ENCODE data around the gene RAB6B.

Gene RAB6B

DNA sequence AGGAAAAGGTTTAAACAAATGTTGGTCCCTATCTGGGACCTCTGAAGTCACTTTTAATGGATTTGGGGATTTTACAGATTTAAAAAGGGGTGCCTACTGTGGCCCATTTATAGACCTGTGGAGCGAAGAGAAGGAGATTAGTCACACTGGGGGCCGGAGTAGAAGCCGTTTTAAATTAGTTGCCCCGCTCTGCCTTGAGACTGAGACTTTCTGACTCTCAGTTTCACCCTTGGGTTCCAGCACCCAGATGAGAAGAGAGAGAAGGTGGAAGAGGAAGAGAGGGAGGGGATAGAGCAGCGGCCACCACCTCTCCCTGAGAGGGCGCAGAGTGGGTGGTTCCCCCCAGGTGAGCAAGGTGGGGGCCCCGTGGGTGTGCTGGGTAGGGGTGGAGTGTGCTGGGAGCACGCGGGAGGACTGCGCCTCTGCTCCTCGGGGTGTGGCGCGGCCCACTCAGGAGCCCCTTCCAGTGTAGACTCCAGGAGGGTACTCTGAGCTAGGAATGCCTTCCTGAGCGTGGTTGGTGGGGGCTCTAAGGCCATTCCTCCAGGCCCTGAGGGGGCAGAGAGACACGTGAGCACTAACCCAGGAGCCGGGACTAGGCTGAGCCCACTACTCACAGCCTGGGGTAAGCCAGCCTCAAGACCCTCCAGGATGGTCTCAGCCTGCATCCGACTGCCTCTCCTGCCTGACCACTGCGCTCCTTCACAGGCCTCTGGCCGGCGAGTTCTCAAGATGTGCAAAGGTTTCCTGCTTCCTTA is 32.6 kb upstream of the RAB6B start:
- Mint-ChIP-seq H3K27me3 (ENCODE audit: low read depth, poor library complexity) (peaks cover 26% of the 10 kb centered on the region), H3K36me3 (ENCODE audit: low read depth) (peaks cover 2% of the 10 kb centered on the region)
- no peak for DNase-seq

DNA sequence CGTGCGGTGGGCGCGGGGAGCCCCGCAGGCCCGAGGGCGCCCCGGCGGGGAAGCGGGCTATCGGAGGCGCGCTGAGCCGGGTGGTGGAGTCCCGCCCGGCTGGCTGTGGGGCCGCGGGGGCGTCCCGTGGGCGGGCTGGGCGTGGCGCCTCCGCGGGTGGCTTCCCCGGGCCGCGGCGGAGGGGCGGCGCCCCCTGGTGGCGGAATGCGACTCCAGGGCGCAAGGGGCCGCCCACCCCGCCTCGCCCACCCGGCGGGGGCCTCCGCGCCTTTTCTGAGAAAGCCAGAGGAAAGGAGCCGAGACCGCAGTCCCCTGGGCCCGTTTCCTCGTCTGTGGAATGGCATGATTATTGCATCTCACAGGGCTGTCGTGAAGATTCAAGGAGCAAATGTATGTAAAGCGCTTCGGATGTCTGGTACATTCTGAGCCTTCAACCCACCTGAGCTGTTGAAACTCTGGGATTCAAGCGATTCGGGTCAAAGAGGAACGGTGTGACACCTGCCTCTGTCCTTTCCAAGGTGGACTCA is 31.9 kb upstream of the RAB6B start:
- DNase-seq: peak; percentile 91
- H3K9me3 Mint-ChIP-seq: no peaks in the 10 kb centered on the region
- TF ChIP-seq, protein P1, sequence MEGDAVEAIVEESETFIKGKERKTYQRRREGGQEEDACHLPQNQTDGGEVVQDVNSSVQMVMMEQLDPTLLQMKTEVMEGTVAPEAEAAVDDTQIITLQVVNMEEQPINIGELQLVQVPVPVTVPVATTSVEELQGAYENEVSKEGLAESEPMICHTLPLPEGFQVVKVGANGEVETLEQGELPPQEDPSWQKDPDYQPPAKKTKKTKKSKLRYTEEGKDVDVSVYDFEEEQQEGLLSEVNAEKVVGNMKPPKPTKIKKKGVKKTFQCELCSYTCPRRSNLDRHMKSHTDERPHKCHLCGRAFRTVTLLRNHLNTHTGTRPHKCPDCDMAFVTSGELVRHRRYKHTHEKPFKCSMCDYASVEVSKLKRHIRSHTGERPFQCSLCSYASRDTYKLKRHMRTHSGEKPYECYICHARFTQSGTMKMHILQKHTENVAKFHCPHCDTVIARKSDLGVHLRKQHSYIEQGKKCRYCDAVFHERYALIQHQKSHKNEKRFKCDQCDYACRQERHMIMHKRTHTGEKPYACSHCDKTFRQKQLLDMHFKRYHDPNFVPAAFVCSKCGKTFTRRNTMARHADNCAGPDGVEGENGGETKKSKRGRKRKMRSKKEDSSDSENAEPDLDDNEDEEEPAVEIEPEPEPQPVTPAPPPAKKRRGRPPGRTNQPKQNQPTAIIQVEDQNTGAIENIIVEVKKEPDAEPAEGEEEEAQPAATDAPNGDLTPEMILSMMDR (IDR thresholded peaks at IDR 0.05): peak; percentile 45
- peaks cover 17% of the 10 kb centered on the region for H3K4me1 Mint-ChIP-seq
- H3K36me3 Mint-ChIP-seq (ENCODE audit: low read depth): no peaks in the 10 kb centered on the region
- H3K4me3 Mint-ChIP-seq: peak overlapping the region; percentile 83
- H3K27ac Mint-ChIP-seq: no peak overlapping the region
- peaks cover 26% of the 10 kb centered on the region for H3K27me3 Mint-ChIP-seq (ENCODE audit: low read depth, poor library complexity)

More for the DNA sequence above, 32.6 kb upstream of the RAB6B start:
- TF ChIP-seq, protein P1 (IDR thresholded peaks at IDR 0.05): no peak
- Mint-ChIP-seq H3K4me3 (peak overlapping the region; percentile 75), H3K27ac (no peak overlapping the region), H3K9me3 (no peaks in the 10 kb centered on the region), H3K4me1 (peaks cover 17% of the 10 kb centered on the region)

DNA sequence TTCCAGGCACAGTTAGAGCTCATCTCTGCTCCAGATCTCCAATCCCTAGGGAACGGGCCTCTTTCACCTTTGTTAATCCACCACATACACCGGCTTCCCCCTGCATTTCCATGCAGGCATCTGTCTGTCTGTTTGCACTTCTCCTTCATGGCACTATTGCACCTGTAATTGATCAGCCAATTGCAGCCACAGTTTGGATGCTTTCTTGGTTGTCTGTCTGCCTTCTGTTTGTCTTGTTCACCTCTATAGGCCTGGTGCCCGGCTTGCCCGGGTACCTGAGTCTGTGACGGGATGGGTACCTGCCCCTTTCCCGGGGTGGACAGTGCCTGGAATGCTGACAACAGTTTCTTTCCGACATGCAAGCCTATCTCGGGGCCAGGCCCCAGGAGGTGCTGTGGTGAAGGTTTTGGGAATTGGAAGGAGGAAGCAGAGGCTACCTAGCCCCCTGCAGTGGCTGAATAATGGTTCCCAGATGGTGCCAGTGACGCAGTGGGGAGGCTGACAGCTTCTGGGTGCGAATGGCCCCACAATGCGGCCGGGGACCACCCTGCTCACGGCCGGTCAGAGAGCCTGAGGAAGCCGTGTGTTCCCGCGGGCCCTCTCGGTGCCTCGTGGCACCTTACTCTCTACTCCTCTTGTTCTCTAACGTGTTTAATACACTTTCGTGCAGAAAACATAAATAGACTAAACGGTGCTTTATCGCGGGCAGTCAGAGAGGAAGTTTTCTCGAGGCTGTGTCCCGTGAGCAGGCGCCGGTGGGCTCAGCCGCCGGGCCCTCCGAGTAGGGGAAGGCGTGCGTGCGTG is 31.3 kb upstream of the RAB6B start:
- TF ChIP-seq, protein P1 (IDR thresholded peaks at IDR 0.05): no peak
- Mint-ChIP-seq H3K27me3 (ENCODE audit: low read depth, poor library complexity) (peaks cover 26% of the 10 kb centered on the region), H3K4me1 (peaks cover 17% of the 10 kb centered on the region), H3K9me3 (no peaks in the 10 kb centered on the region), H3K4me3 (peak overlapping the region; percentile 83), H3K36me3 (ENCODE audit: low read depth) (no peaks in the 10 kb centered on the region), H3K27ac (no peak overlapping the region)
- peak; percentile 25 for DNase-seq

DNA sequence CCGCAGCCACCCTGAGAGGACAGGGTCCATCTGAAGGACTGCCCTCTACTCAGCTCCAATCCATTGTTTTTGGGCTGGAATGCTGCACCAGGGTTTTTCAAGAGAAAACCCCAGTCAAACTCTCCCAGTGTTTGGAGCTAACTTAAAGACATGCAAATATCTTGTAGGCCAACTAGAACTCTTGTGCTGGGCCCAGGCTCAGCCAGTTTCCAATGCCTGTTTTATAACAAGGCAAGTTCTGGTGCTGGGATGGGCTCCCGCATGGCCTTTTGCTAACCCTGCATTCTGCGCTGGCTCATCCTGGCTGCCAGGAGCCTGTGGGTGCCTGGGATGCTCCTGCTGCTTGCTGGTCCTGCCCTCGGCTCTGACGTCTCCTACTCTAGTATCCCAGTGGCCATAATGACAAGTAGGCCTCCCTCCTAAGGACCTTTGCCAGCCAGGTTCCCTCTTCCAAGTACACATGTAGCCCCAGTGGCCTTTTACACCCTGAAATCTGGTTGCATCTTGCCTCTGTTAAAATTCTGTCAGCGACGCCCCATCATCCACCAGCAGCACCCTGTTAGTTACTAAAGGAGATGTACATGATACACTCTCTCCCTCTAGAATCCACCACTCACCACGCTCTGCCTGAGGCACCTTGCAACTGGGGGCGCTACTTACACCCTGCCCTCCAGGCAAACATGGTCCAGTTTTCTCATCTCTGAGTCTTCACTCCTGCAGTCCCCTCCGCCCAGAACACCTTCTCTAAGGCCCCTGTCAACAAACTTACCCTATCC is 30.5 kb upstream of the RAB6B start:
- Mint-ChIP-seq H3K27me3 (ENCODE audit: low read depth, poor library complexity) (peaks cover 25% of the 10 kb centered on the region), H3K27ac (no peak overlapping the region), H3K4me3 (peak overlapping the region; percentile 52), H3K4me1 (peaks cover 17% of the 10 kb centered on the region), H3K36me3 (ENCODE audit: low read depth) (no peaks in the 10 kb centered on the region), H3K9me3 (peaks cover 4% of the 10 kb centered on the region)
- no peak for DNase-seq
- TF ChIP-seq, protein P1 (IDR thresholded peaks at IDR 0.05): no peak

DNA sequence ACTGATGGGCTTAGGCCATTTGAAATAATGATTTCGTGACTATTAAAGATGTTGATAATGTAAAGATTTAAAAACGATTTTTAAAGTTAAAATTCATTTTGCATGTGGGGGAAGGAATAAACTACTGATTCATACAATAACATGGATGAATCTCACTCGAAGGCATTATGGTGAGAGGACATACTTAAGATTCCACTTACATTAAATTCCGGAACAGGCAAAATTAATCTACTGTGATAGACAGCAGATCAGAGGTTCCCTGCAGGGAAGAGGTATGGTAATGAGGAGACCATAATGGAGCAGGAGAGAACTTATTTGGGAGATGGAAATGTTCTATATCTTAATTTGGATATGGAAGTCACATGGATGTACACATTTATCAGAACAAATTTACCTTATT is 28.4 kb upstream of the RAB6B start:
- TF ChIP-seq, protein P1 (IDR thresholded peaks at IDR 0.05): no peak
- DNase-seq: no peak
- Mint-ChIP-seq H3K9me3 (peaks cover 6% of the 10 kb centered on the region), H3K27ac (no peak overlapping the region), H3K4me3 (no peak overlapping the region), H3K4me1 (peaks cover 11% of the 10 kb centered on the region), H3K27me3 (ENCODE audit: low read depth, poor library complexity) (peaks cover 23% of the 10 kb centered on the region), H3K36me3 (ENCODE audit: low read depth) (no peaks in the 10 kb centered on the region)

Measured in nephron progenitor cell (in vitro differentiated cells).